IMR-90 (cell line): ENCODE data around the gene SEMA6A. TPM values are rescaled to one million over a fixed set of nuclear protein-coding genes. Genes with fewer than 3 reads are reported as not detected.

Experiments used
- ATAC-seq: fragments of 200-7000 bp; cut with Tn5 transposase; 2 replicates; pipeline ENCODE4 v1.9.1; 2020; ENCODE audit warnings: low read depth, mild to moderate bottlenecking, moderate library complexity
- BruUV-seq: library from RNA; stranded (reverse); fragments of 400-500 nt; replicated peaks from 2 replicates; lab custom pipeline; 2021; lab: Mats Ljungman, UMichigan
- CTCF ChIA-PET: fragments of 300-600 bp; formaldehyde crosslinking; extraction: SDS; loops from one replicate; lab custom pipeline; 2021; ENCODE audit warnings: antibody characterized with exemption; lab: Yijun Ruan, JAX
- POLR2A ChIA-PET: fragments of 300-600 bp; sonication (Branson Sonifier 250); formaldehyde crosslinking; loops from one replicate; lab custom pipeline; 2022; ENCODE audit warnings: antibody characterized with exemption; ENCODE audit not compliant: unreplicated experiment; lab: Charles Lee
- DNase-seq: peaks from one replicate; pipeline ENCODE4 v3.0.0; 2013
- H2AFZ ChIP-seq: replicated peaks from 2 replicates; pipeline ENCODE3; 2013; ENCODE audit warnings: low read length, mild to moderate bottlenecking; ENCODE audit not compliant: poor library complexity
- H2AK5ac ChIP-seq: 2 replicates; pipeline ENCODE4 v1.6.1; 2013; ENCODE audit warnings: low read depth, low read length, inconsistent platforms
- H2AK9ac ChIP-seq: replicated peaks from 2 replicates; pipeline ENCODE3; 2013; ENCODE audit warnings: mild to moderate bottlenecking, low read depth, low read length, moderate library complexity; ENCODE audit not compliant: poor library complexity
- H2BK120ac ChIP-seq: 2 replicates; pipeline ENCODE4 v1.6.1; 2013; ENCODE audit warnings: low read depth, low read length, inconsistent platforms
- H2BK15ac ChIP-seq: 3 replicates; pipeline ENCODE4 v1.6.1; 2013; ENCODE audit warnings: low read depth, low read length, inconsistent platforms
- H2BK20ac ChIP-seq: 2 replicates; pipeline ENCODE4 v1.6.1; 2013; ENCODE audit warnings: low read depth, mild to moderate bottlenecking, inconsistent platforms, low read length, moderate library complexity
- H2BK5ac ChIP-seq: 2 replicates; pipeline ENCODE4 v1.6.1; 2013; ENCODE audit warnings: mild to moderate bottlenecking, low read depth, low read length, inconsistent platforms; ENCODE audit not compliant: poor library complexity, severe bottlenecking
- H3K14ac ChIP-seq: replicated peaks from 2 replicates; pipeline ENCODE4 v1.6.1; 2013; ENCODE audit warnings: low read depth, low read length, inconsistent platforms
- H3K18ac ChIP-seq: 2 replicates; pipeline ENCODE4 v1.6.1; 2013; ENCODE audit warnings: low read depth, low read length, control low read depth
- H3K23ac ChIP-seq: 2 replicates; pipeline ENCODE4 v1.6.1; 2013; ENCODE audit warnings: low read depth, low read length, inconsistent platforms
- H3K27ac ChIP-seq: 2 replicates; pipeline ENCODE4 v1.5.1; 2013; ENCODE audit warnings: mild to moderate bottlenecking, control low read depth, low read length; ENCODE audit not compliant: insufficient read depth
- H3K27me3 ChIP-seq: 2 replicates; pipeline ENCODE4 v1.6.1; 2013; ENCODE audit warnings: low read length; ENCODE audit not compliant: control insufficient read depth, insufficient read depth
- H3K36me3 ChIP-seq: 2 replicates; pipeline ENCODE4 v1.6.1; 2013; ENCODE audit warnings: low read length, mixed read lengths; ENCODE audit not compliant: control insufficient read depth, insufficient read depth
- H3K4ac ChIP-seq: 2 replicates; pipeline ENCODE4 v1.6.1; 2013; ENCODE audit warnings: low read depth, low read length, inconsistent platforms
- H3K4me1 ChIP-seq: 2 replicates; pipeline ENCODE4 v1.6.1; 2013; ENCODE audit warnings: low read length, mixed read lengths; ENCODE audit not compliant: control insufficient read depth, insufficient read depth
- H3K4me2 ChIP-seq: 2 replicates; pipeline ENCODE4 v1.6.1; 2013; ENCODE audit warnings: low read depth, mild to moderate bottlenecking, control low read depth, low read length, moderate library complexity
- H3K4me3 ChIP-seq: 2 replicates; pipeline ENCODE4 v1.5.1; 2013; ENCODE audit warnings: low read depth, mild to moderate bottlenecking, control low read depth, low read length, moderate library complexity; ENCODE audit not compliant: insufficient read depth
- H3K56ac ChIP-seq: 2 replicates; pipeline ENCODE4 v1.6.1; 2013; ENCODE audit warnings: low read length, inconsistent platforms; ENCODE audit not compliant: insufficient read depth; ENCODE audit errors: extremely low read depth
- H3K79me1 ChIP-seq, 2 experiments: 2 replicates each; pipeline ENCODE4 v1.6.1; 2013; ENCODE audit warnings: low read length in 2 of 2, inconsistent platforms in 1 of 2, low read depth in 1 of 2
- H3K9ac ChIP-seq: 2 replicates; pipeline ENCODE4 v1.6.1; 2013; ENCODE audit warnings: low read depth, low read length, control low read depth
- H3K9me1 ChIP-seq: 2 replicates; pipeline ENCODE4 v1.6.1; 2013; ENCODE audit warnings: low read length, inconsistent platforms; ENCODE audit not compliant: insufficient read depth
- H3K9me3 ChIP-seq: 2 replicates; pipeline ENCODE4 v1.6.1; 2013; ENCODE audit warnings: low read length; ENCODE audit not compliant: control insufficient read depth, insufficient read depth
- H4K20me1 ChIP-seq: 2 replicates; pipeline ENCODE4 v1.6.1; 2013; ENCODE audit warnings: low read length, inconsistent platforms; ENCODE audit not compliant: insufficient read depth
- H4K5ac ChIP-seq: 2 replicates; pipeline ENCODE4 v1.6.1; 2013; ENCODE audit warnings: mild to moderate bottlenecking, low read depth, low read length, control low read depth
- H4K8ac ChIP-seq, 2 experiments: 2 replicates each; pipeline ENCODE4 v1.6.1; 2013; ENCODE audit warnings: low read depth in 2 of 2, low read length in 2 of 2, control low read depth in 1 of 2, inconsistent platforms in 1 of 2
- H4K91ac ChIP-seq: 2 replicates; pipeline ENCODE4 v1.6.1; 2013; ENCODE audit warnings: low read depth, low read length, inconsistent platforms; ENCODE audit not compliant: insufficient read depth
- BHLHE40 ChIP-seq: fragments of 150-350 bp; IDR thresholded peaks from 2 replicates; pipeline ENCODE4 v1.6.1; 2016; ENCODE audit warnings: mild to moderate bottlenecking, low read depth, low read length
- CEBPB ChIP-seq: IDR thresholded peaks from 2 replicates; pipeline ENCODE4 v1.6.1; 2012; ENCODE audit warnings: low read depth, low read length, improper control_type of control experiment
- CTCF ChIP-seq: conservative IDR thresholded peaks from 2 replicates; pipeline ENCODE4 v1.5.1; 2012; ENCODE audit warnings: mild to moderate bottlenecking, low read depth, low read length, improper control_type of control experiment
- FOS ChIP-seq: fragments of 150-350 bp; IDR thresholded peaks from 2 replicates; pipeline ENCODE4 v1.6.1; 2016; ENCODE audit warnings: low read depth, low read length
- MAFK ChIP-seq: IDR thresholded peaks from 2 replicates; pipeline ENCODE4 v1.6.1; 2012; ENCODE audit warnings: low read depth, low read length, improper control_type of control experiment
- MAZ ChIP-seq: IDR thresholded peaks from 2 replicates; pipeline ENCODE4 v1.6.1; 2012; ENCODE audit warnings: low read depth, mild to moderate bottlenecking, low read length, improper control_type of control experiment, moderate library complexity, borderline replicate concordance
- MXI1 ChIP-seq: IDR thresholded peaks from 2 replicates; pipeline ENCODE4 v1.6.1; 2012; ENCODE audit warnings: low read depth, mild to moderate bottlenecking, low read length, moderate library complexity, borderline replicate concordance
- NFE2L2 ChIP-seq: fragments of 150-350 bp; IDR thresholded peaks from 2 replicates; pipeline ENCODE4 v1.6.1; 2016; ENCODE audit warnings: low read depth, mild to moderate bottlenecking, low read length
- RCOR1 ChIP-seq: IDR thresholded peaks from 2 replicates; pipeline ENCODE4 v1.6.1; 2012; ENCODE audit warnings: mild to moderate bottlenecking, low read length, improper control_type of control experiment; ENCODE audit not compliant: insufficient replicate concordance
- RFX5 ChIP-seq: IDR thresholded peaks from 2 replicates; pipeline ENCODE4 v1.8.0; 2012; ENCODE audit warnings: low read depth, mild to moderate bottlenecking, low read length, moderate library complexity
- dilution Hi-C: fragments of 300-500 bp; cut with HindIII; formaldehyde crosslinking; loops from one replicate; pipeline ENCODE4 v1.14.3; 2018; ENCODE audit warnings: low sequenced_read_pairs; ENCODE audit not compliant: unreplicated experiment
- in situ Hi-C: fragments of 300-500 bp; cut with MboI; formaldehyde crosslinking; loops from 3 replicates; pipeline ENCODE4 v1.14.3; 2019; ENCODE audit warnings: low sequenced_read_pairs, inconsistent platforms, mixed read lengths
- intact Hi-C: fragments of 100-400 bp; cut with micrococcal nuclease; formaldehyde crosslinking; loops from 2 replicates; pipeline ENCODE4 v1.10.0; 2022
- polyA plus RNA-seq, 3 experiments: library from polyadenylated mRNA; depleted of rRNA; stranded (reverse); fragments of >200 nt; gene quantifications; 2 replicates each; pipeline ENCODE4 v1.2.3, GENCODE V29; 2012; ENCODE audit warnings: low replicate concordance in 1 of 3
- total RNA-seq: library from RNA; depleted of rRNA; stranded (reverse); fragments of >200 nt; gene quantifications from 2 replicates; pipeline ENCODE4 v1.2.3, GENCODE V29; 2012
- TF ChIP-seq, protein P1 (sequence below): fragments of 150-350 bp; IDR thresholded peaks from 2 replicates; pipeline ENCODE4 v1.6.1; 2016; ENCODE audit warnings: low read depth, mild to moderate bottlenecking, low read length, moderate library complexity, borderline replicate concordance

Gene SEMA6A
- total and polyA plus RNA-seq, 2 of the 4 experiments (the other 2 are of a cell fraction), result 0.27 to 0.36 TPM

DNA sequence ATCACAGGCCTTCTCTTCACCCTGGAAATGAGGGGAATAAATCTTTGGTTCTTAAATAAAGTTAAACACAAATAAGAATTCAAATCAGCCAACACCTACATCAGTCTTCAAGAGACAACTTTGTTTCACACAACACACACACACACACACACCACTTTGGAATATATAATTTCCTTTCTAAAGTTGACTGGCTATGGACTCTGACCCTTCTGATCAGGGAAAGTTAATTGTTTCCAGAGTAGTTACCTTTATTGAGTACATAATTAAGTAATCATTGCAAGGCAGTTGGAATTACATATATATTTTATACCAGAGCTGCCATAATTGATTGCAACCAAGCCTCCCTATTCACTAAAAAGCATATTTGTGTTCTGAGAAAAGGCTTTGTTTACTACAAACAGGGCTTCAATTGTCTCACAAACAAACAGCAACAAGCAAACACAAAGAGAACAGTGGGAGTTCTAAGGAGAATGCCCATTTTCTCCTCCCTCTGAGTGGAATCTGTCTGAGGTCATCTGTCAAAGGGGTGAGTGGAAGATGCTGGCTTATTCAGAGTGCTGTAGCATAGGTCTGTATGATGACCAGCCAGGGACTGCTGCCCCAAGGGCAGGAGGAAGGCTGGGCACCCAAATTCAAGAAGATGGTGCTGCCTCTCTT, 136.6 kb downstream of the SEMA6A start:
- ATAC-seq (no peak), DNase-seq (no peak)
- H3K23ac ChIP-seq, result no peak overlapping the region
- dilution Hi-C loops, result no loop called here
- no peak overlapping the region for H2AK9ac ChIP-seq
- no peak overlapping the region for H2BK15ac ChIP-seq
- H4K20me1 ChIP-seq, result no peaks in the 10 kb centered on the region
- no TSS peak for BruUV-seq
- H3K18ac ChIP-seq, result no peak overlapping the region
- ChIA-PET POLR2A (no interaction called here), CTCF (no interaction called here)
- no peak overlapping the region for H3K9ac ChIP-seq
- H3K9me1 ChIP-seq, result no peaks in the 10 kb centered on the region
- intact Hi-C loops, result no loop called here
- no peaks in the 10 kb centered on the region for H3K4me1 ChIP-seq
- H2BK20ac ChIP-seq, result no peak overlapping the region
- H2BK5ac ChIP-seq, result no peak overlapping the region
- H4K8ac ChIP-seq, result no peak overlapping the region
- H3K36me3 ChIP-seq, result no peaks in the 10 kb centered on the region
- no peak overlapping the region for H2AK5ac ChIP-seq
- H3K4ac ChIP-seq, result no peak overlapping the region
- in situ Hi-C loops, result no loop called here
- no peaks in the 10 kb centered on the region for H3K9me3 ChIP-seq
- no peaks in the 10 kb centered on the region for H3K79me1 ChIP-seq
- H3K27me3 ChIP-seq, result no peaks in the 10 kb centered on the region; the same call in none of the 2 replicates
- H4K5ac ChIP-seq, result no peak overlapping the region
- H3K56ac ChIP-seq, result no peak overlapping the region
- H3K4me3 ChIP-seq, result no peak overlapping the region
- no peak overlapping the region for H3K27ac ChIP-seq
- no peak overlapping the region for H2AFZ ChIP-seq
- no peak overlapping the region for H2BK120ac ChIP-seq
- no peak overlapping the region for H3K4me2 ChIP-seq
- no peak overlapping the region for H4K91ac ChIP-seq
- H3K14ac ChIP-seq, result no peak overlapping the region
- TF ChIP-seq CEBPB (no peak), NFE2L2 (no peak), RFX5 (no peak), CTCF (no peak), RCOR1 (no peak), FOS (no peak), MAFK (no peak), MAZ (no peak), BHLHE40 (no peak), MXI1 (no peak)
- TF ChIP-seq, protein P1, sequence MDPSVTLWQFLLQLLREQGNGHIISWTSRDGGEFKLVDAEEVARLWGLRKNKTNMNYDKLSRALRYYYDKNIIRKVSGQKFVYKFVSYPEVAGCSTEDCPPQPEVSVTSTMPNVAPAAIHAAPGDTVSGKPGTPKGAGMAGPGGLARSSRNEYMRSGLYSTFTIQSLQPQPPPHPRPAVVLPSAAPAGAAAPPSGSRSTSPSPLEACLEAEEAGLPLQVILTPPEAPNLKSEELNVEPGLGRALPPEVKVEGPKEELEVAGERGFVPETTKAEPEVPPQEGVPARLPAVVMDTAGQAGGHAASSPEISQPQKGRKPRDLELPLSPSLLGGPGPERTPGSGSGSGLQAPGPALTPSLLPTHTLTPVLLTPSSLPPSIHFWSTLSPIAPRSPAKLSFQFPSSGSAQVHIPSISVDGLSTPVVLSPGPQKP, result no peak
